GM12872 (cell line): ENCODE results near the gene THBS3.

Source experiments
- TF ChIP-seq, protein P1 (sequence below): IDR thresholded peaks from 3 replicates; pipeline ENCODE4 v1.5.1; 2011; ENCODE audit warnings: low read depth, mild to moderate bottlenecking, low read length, moderate library complexity; ENCODE audit not compliant: insufficient read depth

THBS3 gene

DNA sequence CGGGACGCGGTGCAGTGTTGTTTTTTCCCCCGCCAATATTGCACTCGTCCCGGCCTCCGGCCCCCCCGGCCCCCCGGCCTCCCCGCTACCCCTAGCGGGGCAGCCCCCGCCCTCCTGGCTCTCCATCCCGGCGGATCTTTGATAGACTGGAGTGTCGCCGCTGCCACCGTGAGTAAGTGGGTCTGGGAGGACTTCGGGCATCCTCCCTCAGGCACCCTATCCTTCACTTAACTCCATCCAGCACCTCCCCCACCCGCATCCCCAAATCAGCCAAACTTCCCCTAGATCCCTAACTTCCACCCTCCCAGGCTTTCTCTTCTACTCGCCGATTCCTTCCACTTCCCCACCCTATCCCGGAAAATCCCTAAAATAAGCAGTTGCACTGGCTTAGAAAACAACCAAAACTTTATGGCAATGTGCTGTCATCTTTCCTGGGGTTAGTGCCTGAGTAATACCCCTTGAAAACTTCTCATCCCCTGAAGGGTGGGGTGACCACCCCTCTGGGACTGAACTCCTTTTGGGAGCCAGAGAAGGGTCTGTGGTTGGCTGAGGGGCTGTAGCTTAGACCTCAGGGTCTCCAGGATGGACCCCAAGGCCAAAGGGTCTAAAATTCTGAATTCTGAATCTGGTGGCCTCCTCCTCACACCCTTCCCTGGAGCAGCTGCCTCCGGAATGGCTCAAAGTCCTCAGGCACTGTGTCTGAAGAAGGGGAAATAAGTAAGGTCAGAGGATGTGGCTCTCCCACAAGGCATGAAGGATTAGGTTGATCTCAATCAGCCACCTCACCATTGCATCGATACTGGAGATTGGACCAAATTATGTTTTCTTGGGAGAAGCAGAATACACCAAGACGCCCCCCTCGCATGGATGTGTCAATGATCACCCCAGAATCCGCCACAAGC, 12.2 kb downstream of the THBS3 start:
- TF ChIP-seq, protein P1, sequence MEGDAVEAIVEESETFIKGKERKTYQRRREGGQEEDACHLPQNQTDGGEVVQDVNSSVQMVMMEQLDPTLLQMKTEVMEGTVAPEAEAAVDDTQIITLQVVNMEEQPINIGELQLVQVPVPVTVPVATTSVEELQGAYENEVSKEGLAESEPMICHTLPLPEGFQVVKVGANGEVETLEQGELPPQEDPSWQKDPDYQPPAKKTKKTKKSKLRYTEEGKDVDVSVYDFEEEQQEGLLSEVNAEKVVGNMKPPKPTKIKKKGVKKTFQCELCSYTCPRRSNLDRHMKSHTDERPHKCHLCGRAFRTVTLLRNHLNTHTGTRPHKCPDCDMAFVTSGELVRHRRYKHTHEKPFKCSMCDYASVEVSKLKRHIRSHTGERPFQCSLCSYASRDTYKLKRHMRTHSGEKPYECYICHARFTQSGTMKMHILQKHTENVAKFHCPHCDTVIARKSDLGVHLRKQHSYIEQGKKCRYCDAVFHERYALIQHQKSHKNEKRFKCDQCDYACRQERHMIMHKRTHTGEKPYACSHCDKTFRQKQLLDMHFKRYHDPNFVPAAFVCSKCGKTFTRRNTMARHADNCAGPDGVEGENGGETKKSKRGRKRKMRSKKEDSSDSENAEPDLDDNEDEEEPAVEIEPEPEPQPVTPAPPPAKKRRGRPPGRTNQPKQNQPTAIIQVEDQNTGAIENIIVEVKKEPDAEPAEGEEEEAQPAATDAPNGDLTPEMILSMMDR: no peak

DNA sequence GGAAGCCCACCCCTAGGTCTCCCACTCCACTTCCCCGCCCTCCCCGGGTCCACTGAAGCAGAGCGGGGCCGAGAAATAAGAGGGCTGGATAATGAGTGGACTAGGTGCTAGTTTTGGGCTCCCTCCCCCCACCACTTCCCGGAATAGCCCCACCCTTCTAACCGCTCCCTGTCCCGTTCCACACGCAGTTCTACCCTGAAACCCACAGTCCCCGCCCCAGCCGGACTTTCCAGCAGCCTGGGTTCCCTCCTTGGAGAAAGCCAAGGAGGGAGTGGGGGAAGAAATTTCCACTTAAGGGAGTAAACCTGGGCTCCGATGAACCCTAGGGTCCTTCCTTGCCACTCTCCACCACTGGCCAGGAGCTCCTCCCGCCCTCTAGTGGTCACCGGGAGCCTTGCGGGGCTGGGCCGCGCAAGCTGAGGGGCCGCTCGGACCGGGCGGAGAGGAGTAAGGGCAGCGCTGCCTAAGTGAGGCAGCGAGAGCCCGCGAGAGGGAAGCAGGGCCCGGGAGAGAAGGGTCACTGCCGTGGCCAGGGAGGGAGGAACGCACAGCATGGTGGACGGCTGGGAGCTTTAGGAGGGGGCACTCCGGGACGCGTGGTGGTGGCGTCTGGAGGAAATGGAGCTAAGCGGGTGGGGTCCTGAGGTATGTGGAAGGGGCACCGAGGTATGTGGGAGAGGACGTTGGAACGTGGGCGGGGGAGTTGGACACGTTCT, 14.3 kb downstream of the THBS3 start:
- TF ChIP-seq, protein P1: peak; percentile 97

DNA sequence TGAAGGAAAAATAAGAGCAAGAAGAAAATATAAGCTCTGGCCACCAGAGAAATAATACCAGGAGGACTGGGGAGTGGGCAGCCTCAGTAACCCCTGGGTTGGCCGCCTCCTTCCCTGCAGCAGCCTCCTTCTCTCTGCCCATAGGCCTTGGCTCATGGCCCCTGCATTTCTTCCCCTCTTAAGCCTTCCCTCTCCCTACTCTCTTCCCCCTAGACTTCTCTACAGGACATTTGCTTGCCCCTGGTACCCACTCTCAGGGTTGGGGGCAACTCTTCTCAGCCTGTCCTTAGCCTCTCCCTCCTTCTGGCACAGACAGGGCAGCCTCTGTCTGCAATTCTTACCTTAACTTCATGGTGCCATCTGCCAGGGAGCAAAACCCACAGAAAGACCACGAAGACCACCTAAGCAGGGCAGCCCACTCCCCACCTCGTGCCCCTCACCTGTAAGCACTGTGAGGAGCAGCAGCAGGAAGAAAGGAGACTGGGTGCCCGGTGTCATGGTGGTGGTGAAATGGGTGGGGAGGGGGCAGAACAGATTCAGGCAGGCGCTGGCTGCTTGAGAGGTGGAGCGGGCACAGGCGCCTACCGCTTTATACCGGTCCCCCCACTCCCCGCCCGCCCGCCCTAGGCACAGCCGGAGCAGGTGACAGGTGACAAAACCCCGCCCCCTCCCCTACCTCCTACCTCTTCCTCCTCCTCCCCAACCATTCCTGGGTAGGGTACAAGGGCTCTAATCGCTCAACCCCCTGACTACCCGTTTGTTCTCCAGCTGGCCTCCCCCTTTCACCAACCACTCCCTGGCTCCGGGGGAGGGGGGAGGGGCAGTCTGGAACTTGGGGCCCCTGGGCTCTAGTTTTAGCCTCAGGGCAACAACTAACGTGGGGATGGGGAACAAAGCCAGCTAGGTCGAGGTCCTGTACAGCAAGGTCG, 15.1 kb downstream of the THBS3 start:
- TF ChIP-seq, protein P1: no peak

DNA sequence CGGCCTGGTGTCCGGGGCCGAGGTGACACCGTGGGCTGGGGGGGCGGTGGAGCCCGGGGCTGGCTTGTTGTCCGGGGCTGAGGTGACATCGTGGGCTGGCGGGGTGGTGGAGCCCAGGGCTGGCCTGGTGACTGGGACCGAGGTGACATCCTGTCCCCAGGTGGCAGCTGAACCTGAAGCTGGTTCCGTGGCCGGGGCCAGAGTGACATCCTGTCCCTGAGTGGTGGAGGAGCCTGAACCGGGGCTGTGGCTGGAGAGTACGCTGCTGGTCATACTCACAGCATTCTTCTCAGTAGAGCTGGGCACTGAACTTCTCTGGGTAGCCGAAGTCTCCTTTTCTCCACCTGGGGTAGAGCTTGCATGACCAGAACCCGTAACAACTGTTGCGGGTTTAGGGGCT, 15.8 kb downstream of the THBS3 start:
- TF ChIP-seq, protein P1: no peak

DNA sequence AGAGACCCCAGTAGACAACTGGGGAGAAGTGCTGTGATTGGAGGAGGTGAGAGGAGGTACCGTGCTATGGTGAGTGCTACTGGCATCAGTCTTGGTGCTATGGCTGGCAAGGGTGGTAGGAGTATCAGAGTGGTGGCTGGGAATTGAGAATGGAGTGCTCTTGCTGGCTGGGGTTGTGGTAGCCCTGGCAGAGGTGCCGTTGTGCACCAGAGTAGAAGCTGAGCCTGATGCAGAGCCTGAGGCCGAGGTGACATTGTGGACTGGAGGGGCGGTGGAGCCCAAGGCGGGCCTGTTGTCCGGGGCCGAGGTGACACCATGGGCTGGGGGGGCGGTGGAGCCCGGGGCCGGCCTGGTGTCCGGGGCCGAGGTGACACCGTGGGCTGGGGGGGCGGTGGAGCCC, 19.4 kb downstream of the THBS3 start:
- TF ChIP-seq, protein P1: no peak

DNA sequence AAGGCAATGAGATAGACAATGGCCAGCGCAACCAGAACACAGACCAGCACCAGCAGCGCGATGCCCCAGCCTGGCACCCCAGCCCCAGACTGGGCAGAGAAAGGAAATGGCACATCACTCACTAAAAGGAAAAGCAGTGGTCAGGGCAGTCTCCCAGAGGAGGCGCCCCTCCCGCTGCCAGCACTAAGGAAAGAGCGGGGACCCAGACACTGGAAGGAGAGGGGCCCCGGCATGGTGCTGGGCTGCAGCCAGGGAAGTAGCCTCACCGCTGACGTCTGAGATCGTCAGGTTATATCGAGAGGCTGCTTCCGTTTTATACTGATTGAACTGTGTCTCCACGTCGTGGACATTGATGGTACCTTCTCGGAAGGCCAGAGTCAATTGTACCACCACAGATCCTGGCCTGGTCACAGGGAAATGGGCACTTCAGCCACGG, 20.2 kb downstream of the THBS3 start:
- TF ChIP-seq, protein P1: no peak
